Neural cell (in vitro differentiated cells): ENCODE data around the gene MYO15A. TPM values are rescaled to one million over a fixed set of nuclear protein-coding genes. Genes with fewer than 3 reads are reported as not detected.

Source experiments
- H2AFZ ChIP-seq: fragments of 200-600, 300-800 bp; sonication (generic), shearing (Covaris generic); 2 replicates; pipeline ENCODE4 v1.6.0; 2014; ENCODE audit warnings: low read depth, mild to moderate bottlenecking, antibody characterized with exemption, low read length, moderate library complexity
- H3F3A ChIP-seq: fragments of 200-600 bp; shearing (Covaris generic); 2 replicates; pipeline ENCODE4 v1.6.1; 2016; ENCODE audit warnings: mild to moderate bottlenecking, moderate library complexity, mixed read lengths, antibody characterized with exemption, low read length; ENCODE audit not compliant: insufficient read depth, poor library complexity, severe bottlenecking
- H3K27ac ChIP-seq: fragments of 200-600, 300-800 bp; sonication (generic), shearing (Covaris generic); 2 replicates; pipeline ENCODE4 v1.5.1; 2014; ENCODE audit warnings: mild to moderate bottlenecking, low read length, moderate library complexity
- H3K27me3 ChIP-seq: fragments of 300-800, 200-600 bp; sonication (generic), shearing (Covaris generic); 2 replicates; pipeline ENCODE4 v1.6.0; 2014; ENCODE audit warnings: mild to moderate bottlenecking, low read depth, low read length, moderate library complexity; ENCODE audit not compliant: insufficient read depth
- H3K36me3 ChIP-seq: fragments of 300-800, 200-600 bp; sonication (generic), shearing (Covaris generic); 2 replicates; pipeline ENCODE4 v1.5.1; 2014; ENCODE audit warnings: mild to moderate bottlenecking, antibody characterized with exemption, low read length, moderate library complexity; ENCODE audit not compliant: insufficient read depth
- H3K4me2 ChIP-seq: fragments of 300-800, 200-600 bp; sonication (generic), shearing (Covaris generic); 2 replicates; pipeline ENCODE4 v1.6.0; 2014; ENCODE audit warnings: mild to moderate bottlenecking, low read length
- H3K4me3 ChIP-seq: fragments of 300-800, 200-600 bp; sonication (generic), shearing (Covaris generic); 2 replicates; pipeline ENCODE4 v1.5.1; 2014; ENCODE audit warnings: mild to moderate bottlenecking, low read length, moderate library complexity
- H3K79me2 ChIP-seq: fragments of 200-600 bp; shearing (Covaris generic); replicated peaks from 2 replicates; pipeline ENCODE4 v1.6.0; 2014; ENCODE audit warnings: mild to moderate bottlenecking, low read length, moderate library complexity; ENCODE audit not compliant: insufficient read depth
- H3K9ac ChIP-seq: fragments of 300-800, 200-600 bp; sonication (generic), shearing (Covaris generic); 2 replicates; pipeline ENCODE4 v1.6.1; 2016; ENCODE audit warnings: mild to moderate bottlenecking, low read length, mixed read lengths
- H3K9me2 ChIP-seq: fragments of 200-600 bp; shearing (Covaris generic); 2 replicates; pipeline ENCODE4 v1.6.1; 2016; ENCODE audit warnings: mild to moderate bottlenecking, low read length, mixed read lengths; ENCODE audit not compliant: insufficient read depth
- H3K9me3 ChIP-seq: fragments of 200-600, 300-800 bp; sonication (generic), shearing (Covaris generic); 2 replicates; pipeline ENCODE4 v1.6.1; 2016; ENCODE audit warnings: mild to moderate bottlenecking, mixed run types, low read length, moderate library complexity, mixed read lengths
- H4K20me1 ChIP-seq: fragments of 200-600 bp; shearing (Covaris generic); 2 replicates; pipeline ENCODE4 v1.6.1; 2016; ENCODE audit warnings: mild to moderate bottlenecking, mixed run types; ENCODE audit not compliant: insufficient read depth
- CTCF ChIP-seq: fragments of 450-650 bp; IDR thresholded peaks from 2 replicates; pipeline ENCODE4 v1.5.1; 2014; ENCODE audit warnings: antibody characterized with exemption, mild to moderate bottlenecking, moderate library complexity; ENCODE audit not compliant: poor library complexity, severe bottlenecking
- EP300 ChIP-seq: fragments of 450-650 bp; conservative IDR thresholded peaks from 2 replicates; pipeline ENCODE4 v1.6.1; 2014; ENCODE audit warnings: antibody characterized with exemption, mild to moderate bottlenecking, moderate library complexity; ENCODE audit not compliant: poor library complexity, severe bottlenecking
- EZH2 ChIP-seq: fragments of 200-600, 300-800 bp; shearing (Covaris generic), sonication (generic); IDR thresholded peaks from 2 replicates; pipeline ENCODE4 v1.6.1; 2014; ENCODE audit warnings: antibody characterized with exemption, low read length, borderline replicate concordance, mild to moderate bottlenecking; ENCODE audit not compliant: insufficient read depth, poor library complexity, severe bottlenecking
- MXI1 ChIP-seq: fragments of 450-650 bp; conservative IDR thresholded peaks from 2 replicates; pipeline ENCODE4 v1.6.1; 2014; ENCODE audit warnings: antibody characterized with exemption, mild to moderate bottlenecking; ENCODE audit not compliant: poor library complexity, severe bottlenecking
- POLR2AphosphoS5 ChIP-seq: IDR thresholded peaks from 2 replicates; pipeline ENCODE4 v1.6.1; 2012
- RAD21 ChIP-seq: fragments of 450-650 bp; conservative IDR thresholded peaks from 2 replicates; pipeline ENCODE4 v1.6.1; 2014; ENCODE audit warnings: antibody characterized with exemption, mild to moderate bottlenecking, moderate library complexity
- REST ChIP-seq: IDR thresholded peaks from 2 replicates; pipeline ENCODE4 v1.6.1; 2012; ENCODE audit warnings: borderline replicate concordance
- SMC3 ChIP-seq: fragments of 450-650 bp; conservative IDR thresholded peaks from 2 replicates; pipeline ENCODE4 v1.6.1; 2014; ENCODE audit warnings: antibody characterized with exemption, mild to moderate bottlenecking, moderate library complexity; ENCODE audit not compliant: poor library complexity
- TAF1 ChIP-seq: IDR thresholded peaks from 2 replicates; pipeline ENCODE4 v1.6.1; 2012; ENCODE audit warnings: low read depth
- polyA plus RNA-seq: library from polyadenylated mRNA; depleted of rRNA; stranded (reverse); fragments of >200 nt; gene quantifications from 2 replicates; pipeline ENCODE4 v1.2.3, GENCODE V29; 2014

The MYO15A gene
- polyA plus RNA-seq, 1 donor from 2014 or later, result 1.9 TPM

GRCh38 chr17:18206962-18207361 lies 98.4 kb downstream of the MYO15A start:
- no peak for TF ChIP-seq EP300
- TF ChIP-seq POLR2AphosphoS5, result no peak
- TF ChIP-seq TAF1, result no peak
- TF ChIP-seq MXI1, result no peak
- TF ChIP-seq RAD21, result no peak
- no peak for TF ChIP-seq CTCF
- TF ChIP-seq SMC3, result no peak
- TF ChIP-seq REST, result no peak
- no peak for TF ChIP-seq EZH2
- no peaks in the 10 kb centered on the region for H3K36me3 ChIP-seq
- no peaks in the 10 kb centered on the region for H3K9me3 ChIP-seq
- H3K4me2 ChIP-seq, result no peak overlapping the region
- H3K9ac ChIP-seq, result no peak overlapping the region
- H4K20me1 ChIP-seq, result no peaks in the 10 kb centered on the region
- no peaks in the 10 kb centered on the region for H3K9me2 ChIP-seq
- no peaks in the 10 kb centered on the region for H3K27me3 ChIP-seq
- H3K27ac ChIP-seq, result no peak overlapping the region
- H2AFZ ChIP-seq, result no peak overlapping the region
- H3F3A ChIP-seq, result no peaks in the 10 kb centered on the region
- no peak overlapping the region for H3K4me3 ChIP-seq
- H3K79me2 ChIP-seq, result no peaks in the 10 kb centered on the region

GRCh38 chr17:18208092-18208491 lies 99.5 kb downstream of the MYO15A start:
- H3K4me3 ChIP-seq, result no peak overlapping the region
- TF ChIP-seq MXI1, result no peak
- no peaks in the 10 kb centered on the region for H3K36me3 ChIP-seq
- H2AFZ ChIP-seq, result no peak overlapping the region
- no peaks in the 10 kb centered on the region for H3K9me2 ChIP-seq
- no peak overlapping the region for H3K4me2 ChIP-seq
- no peak overlapping the region for H3K9ac ChIP-seq
- no peak overlapping the region for H3K27ac ChIP-seq
- no peaks in the 10 kb centered on the region for H3K79me2 ChIP-seq
- no peaks in the 10 kb centered on the region for H4K20me1 ChIP-seq
- no peaks in the 10 kb centered on the region for H3F3A ChIP-seq
- H3K9me3 ChIP-seq, result no peaks in the 10 kb centered on the region
- no peaks in the 10 kb centered on the region for H3K27me3 ChIP-seq
